NT2/D1 (cell line): ENCODE results near the gene RGS12.

Experiments used
- SUZ12 ChIP-seq: IDR thresholded peaks from 2 replicates; pipeline ENCODE4 v1.6.1; 2011; ENCODE audit not compliant: insufficient read length, insufficient read depth; ENCODE audit errors: extremely low read depth
- YY1 ChIP-seq: IDR thresholded peaks from 2 replicates; pipeline ENCODE4 v1.6.1; 2011; ENCODE audit not compliant: insufficient read length, insufficient read depth
- ZNF274 ChIP-seq: IDR thresholded peaks from 2 replicates; pipeline ENCODE4 v1.6.1; 2011; ENCODE audit warnings: mild to moderate bottlenecking, low read depth, low read length

GRCh38 chr4:3263876-3264193, 29.0 kb upstream of the RGS12 start:
- TF ChIP-seq ZNF274 (no peak), SUZ12 (no peak), YY1 (no peak)
